22Rv1 (cell line): ENCODE data around the gene RPGRIP1L.
"Not testable (repeated sequence)": the region's sequence is repeated elsewhere in the genome, so short reads cannot be mapped to it uniquely, and the experiment has no call there.

Experiments
- CTCF ChIP-seq: fragments of 450-650 bp; IDR thresholded peaks from 2 replicates; pipeline ENCODE4 v1.5.1; 2017; ENCODE audit warnings: mild to moderate bottlenecking
- ZFX ChIP-seq: fragments of 450-650 bp; IDR thresholded peaks from 2 replicates; pipeline ENCODE4 v1.6.1; 2017; ENCODE audit warnings: antibody characterized with exemption, borderline replicate concordance

- TF ChIP-seq CTCF, ZFX: not testable (repeated sequence)
These were observed 18.3 kb downstream of the RPGRIP1L start for GRCh38 chr16:53685334-53685733.
